Neural progenitor cell (in vitro differentiated cells): ENCODE measurements around the gene SNAPC5.
"Not testable (repeated sequence)": the region's sequence is repeated elsewhere in the genome, so short reads cannot be mapped to it uniquely, and the experiment has no call there.

Experiments used
- CTCF ChIP-seq: fragments of 200-600 bp; sonication (generic); IDR thresholded peaks from 2 replicates; pipeline ENCODE4 v1.5.1; 2017; ENCODE audit warnings: antibody characterized with exemption, mild to moderate bottlenecking
- EZH2phosphoT487 ChIP-seq: fragments of 200-600 bp; sonication (generic); IDR thresholded peaks from 2 replicates; pipeline ENCODE4 v1.6.1; 2017; ENCODE audit warnings: antibody characterized with exemption

DNA sequence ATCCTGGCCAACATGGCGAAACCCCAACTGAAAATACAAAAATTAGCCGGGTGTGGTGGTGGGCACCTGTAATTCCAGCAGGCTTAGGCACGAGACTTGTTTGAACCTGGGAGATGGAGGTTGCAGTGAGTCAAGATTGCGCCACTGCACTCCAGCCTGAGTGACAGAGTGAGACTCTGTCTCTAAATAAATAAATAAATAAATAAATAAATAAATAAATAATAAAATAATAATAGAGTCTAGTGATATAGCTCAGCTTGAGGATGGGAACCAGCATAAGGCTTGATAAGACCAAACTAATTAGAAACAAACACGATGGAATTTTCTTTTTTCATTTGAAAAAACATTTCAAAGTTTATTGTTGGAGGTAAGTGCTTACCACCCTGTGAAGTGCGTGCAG is 36.3 kb downstream of the SNAPC5 start:
- TF ChIP-seq EZH2phosphoT487, CTCF: not testable (repeated sequence)
